Testis (tissue), 3 donors: ENCODE results near the gene AMBRA1. TPM values are rescaled to one million over a fixed set of nuclear protein-coding genes. Genes with fewer than 3 reads are reported as not detected.
A peak's percentile ranks its signal among the peaks of the same experiment; 100 is the strongest.

ENCODE experiments used
- DNase-seq: peaks from one replicate; pipeline ENCODE4 v3.0.0-alpha.2; 2019
- H3K27ac ChIP-seq, 2 donors: fragments of 200-600 bp; sonication (generic); one replicate each; pipeline ENCODE4 v1.5.1; 2019
- H3K27me3 ChIP-seq: fragments of 200-600 bp; sonication (generic); one replicate; pipeline ENCODE4 v1.5.1; 2019
- H3K36me3 ChIP-seq: fragments of 200-600 bp; sonication (generic); one replicate; pipeline ENCODE4 v1.5.1; 2017; ENCODE audit warnings: low read depth; ENCODE audit errors: missing control alignments
- H3K4me1 ChIP-seq: fragments of 200-600 bp; sonication (generic); one replicate; pipeline ENCODE4 v1.5.1; 2019
- H3K4me3 ChIP-seq, 2 donors: fragments of 200-600 bp; sonication (generic); one replicate each; pipeline ENCODE4 v1.5.1; 2017 to 2019
- H3K9me3 ChIP-seq: fragments of 200-600 bp; sonication (generic); one replicate; pipeline ENCODE4 v1.5.1; 2017
- POLR2A ChIP-seq: fragments of 450-650 bp; IDR thresholded peaks from one replicate; pipeline ENCODE4 v1.6.1; 2017; ENCODE audit warnings: antibody characterized with exemption, mild to moderate bottlenecking, moderate library complexity
- WGBS, 2 donors: methylation state at CpG; one replicate each; pipeline ENCODE4 v1.1.5; 2018; 5-methylcytosine and 5-hydroxymethylcytosine counted together
- intact Hi-C: fragments of 100-400 bp; cut with DNase I; formaldehyde crosslinking; loops from one replicate; pipeline ENCODE4 v1.15.1; 2023; ENCODE audit warnings: low total_unique reads
- polyA plus RNA-seq: library from polyadenylated mRNA; stranded (reverse); fragments of 350-450 nt; fragmentation: Illumina TruSeq; extraction: RNeasy Lipid Tissue Mini Kit (QIAGEN cat#74804); gene quantifications from one replicate; pipeline ENCODE4 v1.2.3, GENCODE V29; 2014; ENCODE audit warnings: low read depth, low replicate concordance; ENCODE audit not compliant: insufficient read depth
- total RNA-seq, 2 donors: library from RNA; depleted of rRNA; stranded (reverse); fragments of >200 nt; gene quantifications; one replicate each; pipeline ENCODE4 v1.2.3, GENCODE V29; 2016
- TF ChIP-seq, protein P1 (sequence below), 3 experiments: fragments of 450-650 bp in 2 of 3; fragments of 200-600 bp in 1 of 3; sonication (generic) in 1 of 3; IDR thresholded peaks; one replicate each; pipeline ENCODE4 v1.5.1; 2016 to 2019; ENCODE audit warnings: antibody characterized with exemption in 3 of 3, mild to moderate bottlenecking in 2 of 3, moderate library complexity in 1 of 3

Gene AMBRA1
- total and polyA plus RNA-seq, 3 donors from 2014 or later, result 28.0 to 68.3 (median 55.6) TPM

- peak; percentile 82 for DNase-seq
- TF ChIP-seq POLR2A, result no peak
- TF ChIP-seq, protein P1, sequence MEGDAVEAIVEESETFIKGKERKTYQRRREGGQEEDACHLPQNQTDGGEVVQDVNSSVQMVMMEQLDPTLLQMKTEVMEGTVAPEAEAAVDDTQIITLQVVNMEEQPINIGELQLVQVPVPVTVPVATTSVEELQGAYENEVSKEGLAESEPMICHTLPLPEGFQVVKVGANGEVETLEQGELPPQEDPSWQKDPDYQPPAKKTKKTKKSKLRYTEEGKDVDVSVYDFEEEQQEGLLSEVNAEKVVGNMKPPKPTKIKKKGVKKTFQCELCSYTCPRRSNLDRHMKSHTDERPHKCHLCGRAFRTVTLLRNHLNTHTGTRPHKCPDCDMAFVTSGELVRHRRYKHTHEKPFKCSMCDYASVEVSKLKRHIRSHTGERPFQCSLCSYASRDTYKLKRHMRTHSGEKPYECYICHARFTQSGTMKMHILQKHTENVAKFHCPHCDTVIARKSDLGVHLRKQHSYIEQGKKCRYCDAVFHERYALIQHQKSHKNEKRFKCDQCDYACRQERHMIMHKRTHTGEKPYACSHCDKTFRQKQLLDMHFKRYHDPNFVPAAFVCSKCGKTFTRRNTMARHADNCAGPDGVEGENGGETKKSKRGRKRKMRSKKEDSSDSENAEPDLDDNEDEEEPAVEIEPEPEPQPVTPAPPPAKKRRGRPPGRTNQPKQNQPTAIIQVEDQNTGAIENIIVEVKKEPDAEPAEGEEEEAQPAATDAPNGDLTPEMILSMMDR (IDR thresholded peaks at IDR 0.05), result peak; percentile 91 to 93 (median 92)
- no peaks in the 10 kb centered on the region for H3K36me3 ChIP-seq
- H3K27me3 ChIP-seq, result no peaks in the 10 kb centered on the region
- no peaks in the 10 kb centered on the region for H3K9me3 ChIP-seq
- intact Hi-C loops, result no loop called here
- peak overlapping the region; percentile 6 to 16 for H3K4me3 ChIP-seq
- H3K27ac ChIP-seq, result peak overlapping the region in 1 of 2 donors; percentile 2
- 38 to 44% methylated on average over 20 to 33 of the region's 33 CpGs for WGBS, 2 donors
- H3K4me1 ChIP-seq, result peaks cover 23% of the 10 kb centered on the region
Measured at GRCh38 chr11:46352063-46352841, 241.6 kb downstream of the AMBRA1 start.

DNA sequence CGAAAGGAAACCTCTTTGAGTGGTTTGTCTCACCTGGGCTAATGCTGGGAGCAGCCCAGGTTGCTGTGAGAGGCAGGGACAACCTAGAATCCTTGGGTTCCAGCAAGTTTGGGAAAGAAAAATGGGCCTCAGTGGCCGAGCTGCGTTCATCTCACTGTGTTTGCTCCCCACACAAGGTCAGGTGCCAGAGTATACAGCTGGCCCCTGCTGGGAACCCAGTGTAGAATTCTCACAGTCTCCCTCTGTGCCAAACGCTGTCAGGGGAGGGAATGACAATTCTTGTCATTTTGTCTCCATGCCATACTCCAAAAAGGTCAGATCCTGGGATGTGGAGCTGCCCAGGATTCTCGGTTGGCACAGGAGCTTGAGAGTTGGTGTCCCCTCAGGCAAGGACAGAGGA, 242.2 kb downstream of the AMBRA1 start:
- Histone ChIP-seq H3K4me3 (no peak overlapping the region), H3K9me3 (no peaks in the 10 kb centered on the region), H3K27me3 (no peaks in the 10 kb centered on the region), H3K36me3 (no peaks in the 10 kb centered on the region), H3K27ac (no peak overlapping the region), H3K4me1 (peaks cover 23% of the 10 kb centered on the region)
- no peak for DNase-seq
- intact Hi-C loops, result no loop called here
- TF ChIP-seq, protein P1 (IDR thresholded peaks at IDR 0.05), result no peak
- TF ChIP-seq POLR2A, result no peak
- WGBS, 2 donors, result 48 to 60% methylated on average over 5 of the region's 5 CpGs

DNA sequence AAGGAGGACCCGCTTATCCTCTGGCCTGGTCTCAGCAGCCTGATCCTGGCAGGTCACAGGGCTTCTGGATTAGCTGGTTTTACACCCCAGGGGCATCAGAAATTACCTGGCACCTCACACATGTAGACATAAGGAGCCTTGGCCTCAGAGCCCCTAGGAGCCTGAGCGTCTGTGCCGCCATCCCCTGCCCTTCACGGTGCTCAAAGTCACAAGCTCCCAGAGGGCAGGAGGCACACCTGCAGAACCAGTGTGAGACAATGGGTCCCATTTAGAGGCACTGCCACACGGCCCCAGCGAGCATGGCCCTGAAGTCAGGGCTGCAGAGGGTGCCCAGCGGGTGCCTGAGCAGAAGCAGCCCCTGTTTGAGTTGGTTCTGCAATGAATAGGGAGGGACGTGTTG, 242.7 kb downstream of the AMBRA1 start:
- Histone ChIP-seq H3K4me1 (peaks cover 23% of the 10 kb centered on the region), H3K9me3 (no peaks in the 10 kb centered on the region), H3K27me3 (no peaks in the 10 kb centered on the region), H3K27ac (no peak overlapping the region), H3K36me3 (no peaks in the 10 kb centered on the region), H3K4me3 (no peak overlapping the region)
- WGBS, 2 donors, result 84 to 100% methylated on average over 1 to 8 of the region's 8 CpGs
- DNase-seq, result no peak
- intact Hi-C loops, result no loop called here
- no peak for TF ChIP-seq POLR2A
- TF ChIP-seq, protein P1 (IDR thresholded peaks at IDR 0.05), result no peak

DNA sequence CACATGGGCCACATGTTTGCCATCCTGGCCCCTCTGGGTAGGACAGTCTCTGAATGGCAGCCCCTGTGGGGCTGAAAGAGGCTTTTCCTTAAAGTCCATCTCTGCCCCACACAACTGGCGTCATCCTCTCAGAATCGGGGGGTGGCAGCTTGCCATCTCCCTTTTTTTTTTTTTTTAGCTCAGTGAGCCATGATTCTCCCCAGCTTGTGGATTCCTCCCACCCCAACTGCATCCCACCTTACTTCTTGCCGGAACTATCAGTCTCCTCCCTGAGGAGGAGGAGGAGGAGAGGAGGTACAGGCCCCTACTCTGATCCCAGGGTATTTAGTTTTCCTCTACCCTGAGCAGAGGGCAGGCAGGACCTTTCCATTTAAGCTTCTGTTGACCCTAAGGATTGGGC, 243.1 kb downstream of the AMBRA1 start:
- H3K27ac ChIP-seq, result no peak overlapping the region
- TF ChIP-seq, protein P1 (IDR thresholded peaks at IDR 0.05), result no peak
- TF ChIP-seq POLR2A, result no peak
- no peak overlapping the region for H3K4me3 ChIP-seq
- H3K36me3 ChIP-seq, result no peaks in the 10 kb centered on the region
- intact Hi-C loops, result no loop called here
- WGBS, 2 donors, result 67 to 75% methylated on average over 3 of the region's 3 CpGs
- no peak for DNase-seq
- H3K9me3 ChIP-seq, result no peaks in the 10 kb centered on the region
- peaks cover 23% of the 10 kb centered on the region for H3K4me1 ChIP-seq
- no peaks in the 10 kb centered on the region for H3K27me3 ChIP-seq
